H9 (cell line): Measurements from ENCODE around the gene FBN2. TPM values are rescaled to one million over a fixed set of nuclear protein-coding genes. Genes with fewer than 3 reads are reported as not detected.
A peak's percentile ranks its signal among the peaks of the same experiment; 100 is the strongest.

Experiments
- DNase-seq: peaks from one replicate; pipeline ENCODE4 v3.0.0-alpha.2; 2017
- H2AFZ ChIP-seq: one replicate; pipeline ENCODE4 v1.6.1; 2013; ENCODE audit warnings: mild to moderate bottlenecking, low read length, control low read depth, moderate library complexity
- H2AK5ac ChIP-seq: 2 replicates; pipeline ENCODE4 v1.6.1; 2013; ENCODE audit warnings: low read length, control low read depth, mixed read lengths; ENCODE audit not compliant: insufficient read length
- H2BK120ac ChIP-seq: one replicate; pipeline ENCODE4 v1.6.1; 2013; ENCODE audit warnings: low read depth, mild to moderate bottlenecking, low read length, control low read depth, inconsistent platforms; ENCODE audit not compliant: poor library complexity, severe bottlenecking
- H2BK12ac ChIP-seq: 2 replicates; pipeline ENCODE4 v1.6.1; 2013; ENCODE audit warnings: low read length, control low read depth, mixed read lengths, low read depth; ENCODE audit not compliant: insufficient read length
- H2BK15ac ChIP-seq: 2 replicates; pipeline ENCODE4 v1.6.1; 2013; ENCODE audit warnings: low read depth, low read length, control low read depth
- H2BK20ac ChIP-seq: one replicate; pipeline ENCODE4 v1.6.1; 2013; ENCODE audit warnings: low read depth, mild to moderate bottlenecking, low read length, control low read depth, inconsistent platforms; ENCODE audit not compliant: poor library complexity, severe bottlenecking
- H2BK5ac ChIP-seq: 2 replicates; pipeline ENCODE4 v1.6.1; 2013; ENCODE audit warnings: low read length, control low read depth, mixed read lengths; ENCODE audit not compliant: insufficient read length
- H3K14ac ChIP-seq: 2 replicates; pipeline ENCODE4 v1.6.1; 2013; ENCODE audit warnings: low read length, control low read depth; ENCODE audit not compliant: insufficient read depth
- H3K18ac ChIP-seq: 2 replicates; pipeline ENCODE4 v1.6.1; 2013; ENCODE audit warnings: low read depth, mild to moderate bottlenecking, mixed read lengths, low read length, control low read depth; ENCODE audit not compliant: insufficient read length
- H3K23ac ChIP-seq: 2 replicates; pipeline ENCODE4 v1.6.1; 2013; ENCODE audit warnings: low read length, control low read depth, mixed read lengths, low read depth; ENCODE audit not compliant: insufficient read length
- H3K23me2 ChIP-seq: 2 replicates; pipeline ENCODE4 v1.6.1; 2013; ENCODE audit warnings: low read depth, mild to moderate bottlenecking, mixed read lengths, low read length, control low read depth; ENCODE audit not compliant: insufficient read length, poor library complexity, severe bottlenecking
- H3K27ac ChIP-seq: 2 replicates; pipeline ENCODE4 v1.5.1; 2013; ENCODE audit warnings: low read length, control low read depth, mixed read lengths, low read depth; ENCODE audit not compliant: insufficient read length
- H3K27me3 ChIP-seq: 2 replicates; pipeline ENCODE4 v1.6.1; 2013; ENCODE audit warnings: low read length, control low read depth, inconsistent platforms; ENCODE audit not compliant: insufficient read depth
- H3K4ac ChIP-seq: 2 replicates; pipeline ENCODE4 v1.6.1; 2013; ENCODE audit warnings: low read depth, mild to moderate bottlenecking, control low read depth, inconsistent platforms, low read length, moderate library complexity
- H3K4me1 ChIP-seq: 2 replicates; pipeline ENCODE4 v1.6.1; 2013; ENCODE audit warnings: low read length, control low read depth, inconsistent platforms; ENCODE audit not compliant: insufficient read depth
- H3K4me2 ChIP-seq: 2 replicates; pipeline ENCODE4 v1.6.1; 2013; ENCODE audit warnings: low read length, control low read depth, mixed read lengths; ENCODE audit not compliant: insufficient read length, insufficient read depth
- H3K56ac ChIP-seq: 2 replicates; pipeline ENCODE4 v1.6.1; 2013; ENCODE audit warnings: low read depth, mild to moderate bottlenecking, mixed read lengths, low read length, control low read depth; ENCODE audit not compliant: insufficient read length
- H3K79me1 ChIP-seq: 2 replicates; pipeline ENCODE4 v1.6.1; 2013; ENCODE audit warnings: low read depth, mild to moderate bottlenecking, moderate library complexity, low read length, control low read depth, inconsistent platforms; ENCODE audit not compliant: insufficient read depth, poor library complexity, severe bottlenecking
- H3K79me2 ChIP-seq: 2 replicates; pipeline ENCODE4 v1.6.1; 2013; ENCODE audit warnings: low read length, control low read depth, inconsistent platforms; ENCODE audit not compliant: insufficient read depth
- H3K9ac ChIP-seq: 2 replicates; pipeline ENCODE4 v1.6.1; 2013; ENCODE audit warnings: low read length, control low read depth, mixed read lengths; ENCODE audit not compliant: insufficient read length; ENCODE audit errors: extremely low read depth
- H3K9me3 ChIP-seq: one replicate; pipeline ENCODE4 v1.6.1; 2013; ENCODE audit warnings: low read depth, low read length, inconsistent platforms; ENCODE audit not compliant: control insufficient read depth
- H3T11ph ChIP-seq: one replicate; pipeline ENCODE4 v1.6.1; 2013; ENCODE audit warnings: mild to moderate bottlenecking, low read length, control low read depth, inconsistent platforms
- H4K20me1 ChIP-seq: one replicate; pipeline ENCODE4 v1.6.1; 2013; ENCODE audit not compliant: control insufficient read depth, insufficient read length, insufficient read depth
- H4K5ac ChIP-seq: 2 replicates; pipeline ENCODE4 v1.6.1; 2013; ENCODE audit warnings: low read depth, mild to moderate bottlenecking, mixed read lengths, low read length, control low read depth; ENCODE audit not compliant: insufficient read length
- H4K8ac ChIP-seq: replicated peaks from 2 replicates; pipeline ENCODE4 v1.6.1; 2013; ENCODE audit warnings: low read length, control low read depth, mixed read lengths, low read depth; ENCODE audit not compliant: insufficient read length
- H4K91ac ChIP-seq: 2 replicates; pipeline ENCODE4 v1.6.1; 2013; ENCODE audit warnings: low read depth, mild to moderate bottlenecking, moderate library complexity, mixed read lengths, low read length, control low read depth; ENCODE audit not compliant: insufficient read length
- H3K27ac Mint-ChIP-seq, 3 experiments: 2 replicates in 2 of 3; 3 replicates in 1 of 3; pipeline ENCODE4 v1.8.0; 2020 to 2021; ENCODE audit warnings: mixed read lengths in 3 of 3, mild to moderate bottlenecking in 1 of 3, moderate library complexity in 1 of 3
- H3K27me3 Mint-ChIP-seq: 2 replicates; pipeline ENCODE4 v1.8.0; 2021; ENCODE audit warnings: low read depth, mild to moderate bottlenecking, moderate library complexity, mixed read lengths
- H3K36me3 Mint-ChIP-seq, 3 experiments: 2 replicates in 2 of 3; 3 replicates in 1 of 3; pipeline ENCODE4 v1.8.0; 2020 to 2021; ENCODE audit warnings: low read depth in 3 of 3, mixed read lengths in 3 of 3; ENCODE audit not compliant: insufficient read depth in 1 of 3
- H3K4me1 Mint-ChIP-seq, 2 experiments: 2 replicates each; pipeline ENCODE4 v1.8.0; 2020; ENCODE audit warnings: mixed read lengths in 2 of 2
- H3K4me3 Mint-ChIP-seq, 2 experiments: 2 replicates in 1 of 2; 3 replicates in 1 of 2; pipeline ENCODE4 v1.8.0; 2020 to 2021; ENCODE audit warnings: mild to moderate bottlenecking in 2 of 2, mixed read lengths in 2 of 2, moderate library complexity in 1 of 2
- H3K9me3 Mint-ChIP-seq, 2 experiments: 2 replicates in 1 of 2; 3 replicates in 1 of 2; pipeline ENCODE4 v1.8.0; 2020; ENCODE audit warnings: mild to moderate bottlenecking in 2 of 2, mixed read lengths in 2 of 2, moderate library complexity in 1 of 2
- WGBS: extraction: QIAGEN DNeasy Blood & Tissue Kit; methylation state at CpG from one replicate; pipeline ENCODE4 v1.1.7; 2013; ENCODE audit warnings: missing lambda C conversion rate, low lambda C conversion rate, mixed read lengths; ENCODE audit not compliant: insufficient read length; ENCODE audit errors: extremely low coverage; 5-methylcytosine and 5-hydroxymethylcytosine counted together
- total RNA-seq: library from RNA; stranded (reverse); gene quantifications from 2 replicates; pipeline ENCODE4 v1.2.1, GENCODE V29; 2021
- TF ChIP-seq, protein P1 (sequence below): fragments of 200-600 bp; sonication (generic); conservative IDR thresholded peaks from 3 replicates; pipeline ENCODE4 v1.8.0; 2021; ENCODE audit warnings: antibody characterized with exemption, mild to moderate bottlenecking

The FBN2 gene
- total RNA-seq, 1 experiment from 2014 or later, result 8.3 TPM

DNA sequence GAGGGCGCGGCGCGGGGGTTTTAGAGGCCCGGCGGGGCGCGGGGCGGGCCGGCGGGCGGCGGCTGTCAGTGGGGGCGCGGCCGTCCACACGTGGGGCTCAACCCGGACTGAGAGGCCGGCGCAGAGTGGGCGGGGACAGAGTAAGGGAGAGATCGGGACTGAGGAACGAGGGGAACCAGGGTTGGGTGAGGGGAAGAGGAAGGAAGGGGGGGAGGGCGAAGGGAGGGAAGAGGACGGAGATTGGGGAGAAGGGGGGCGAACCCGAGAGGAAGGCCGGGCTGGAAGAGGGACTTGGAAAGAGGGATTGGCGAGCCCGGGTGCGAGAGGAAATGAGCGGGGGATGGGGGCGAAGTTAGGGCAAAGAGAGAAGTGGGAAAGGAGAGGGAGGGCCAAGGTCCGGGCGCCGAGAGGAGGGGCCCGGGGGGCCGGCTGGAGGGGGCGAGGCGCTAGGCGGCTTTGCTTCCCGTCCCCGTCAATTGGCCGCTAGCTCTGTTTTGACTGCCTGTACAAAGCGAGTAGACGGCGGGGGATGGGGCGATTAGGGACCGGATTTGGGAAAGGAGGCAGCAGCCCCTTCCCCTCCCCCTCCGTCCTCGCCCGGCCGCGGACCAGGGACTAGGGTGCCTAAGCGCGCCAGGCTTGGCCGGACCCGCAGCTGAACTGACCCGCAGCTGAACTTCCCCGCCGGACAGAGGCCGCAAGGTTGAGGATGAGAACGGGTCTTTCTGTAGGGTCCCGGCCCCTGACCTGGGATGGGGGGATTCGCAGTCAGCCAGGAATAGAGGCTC is 399 bp upstream of the FBN2 start:
- no CpG with 5 or more reads among the region's 65 CpGs for WGBS
- H3K56ac ChIP-seq, result no peak overlapping the region
- TF ChIP-seq, protein P1, sequence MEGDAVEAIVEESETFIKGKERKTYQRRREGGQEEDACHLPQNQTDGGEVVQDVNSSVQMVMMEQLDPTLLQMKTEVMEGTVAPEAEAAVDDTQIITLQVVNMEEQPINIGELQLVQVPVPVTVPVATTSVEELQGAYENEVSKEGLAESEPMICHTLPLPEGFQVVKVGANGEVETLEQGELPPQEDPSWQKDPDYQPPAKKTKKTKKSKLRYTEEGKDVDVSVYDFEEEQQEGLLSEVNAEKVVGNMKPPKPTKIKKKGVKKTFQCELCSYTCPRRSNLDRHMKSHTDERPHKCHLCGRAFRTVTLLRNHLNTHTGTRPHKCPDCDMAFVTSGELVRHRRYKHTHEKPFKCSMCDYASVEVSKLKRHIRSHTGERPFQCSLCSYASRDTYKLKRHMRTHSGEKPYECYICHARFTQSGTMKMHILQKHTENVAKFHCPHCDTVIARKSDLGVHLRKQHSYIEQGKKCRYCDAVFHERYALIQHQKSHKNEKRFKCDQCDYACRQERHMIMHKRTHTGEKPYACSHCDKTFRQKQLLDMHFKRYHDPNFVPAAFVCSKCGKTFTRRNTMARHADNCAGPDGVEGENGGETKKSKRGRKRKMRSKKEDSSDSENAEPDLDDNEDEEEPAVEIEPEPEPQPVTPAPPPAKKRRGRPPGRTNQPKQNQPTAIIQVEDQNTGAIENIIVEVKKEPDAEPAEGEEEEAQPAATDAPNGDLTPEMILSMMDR, result no peak
- H3K79me2 ChIP-seq, result no peaks in the 10 kb centered on the region
- no peaks in the 10 kb centered on the region for H3K79me1 ChIP-seq
- H3K14ac ChIP-seq, result peak overlapping the region; percentile 1
- no peak overlapping the region for H4K91ac ChIP-seq
- H4K8ac ChIP-seq, result no peak overlapping the region
- H2BK12ac ChIP-seq, result peak overlapping the region; percentile 29
- no peak overlapping the region for H2BK15ac ChIP-seq
- H3K36me3 Mint-ChIP-seq, result peaks cover 0 to 11% (median 9%) of the 10 kb centered on the region in 3 experiments; a peak in 3 of 7 replicates
- peaks cover 10 to 11% of the 10 kb centered on the region in 2 experiments for H3K4me1 Mint-ChIP-seq
- no peak overlapping the region for H4K5ac ChIP-seq
- peaks cover 81% of the 10 kb centered on the region for H3K27me3 Mint-ChIP-seq
- no peak overlapping the region for H2BK120ac ChIP-seq
- peak overlapping the region in 1 of 3 experiments; percentile 11; a peak in 1 of 7 replicates for H3K27ac Mint-ChIP-seq
- peaks cover 15% of the 10 kb centered on the region; the same call in 1 of the 2 replicates for H3K27me3 ChIP-seq
- H3K4me3 Mint-ChIP-seq, result peak overlapping the region; percentile 65 to 82
- H3K18ac ChIP-seq, result peak overlapping the region; percentile 79
- no peaks in the 10 kb centered on the region for H3K4me1 ChIP-seq
- no peak overlapping the region for H3K23ac ChIP-seq
- no peak overlapping the region for H3K27ac ChIP-seq
- H2AK5ac ChIP-seq, result no peak overlapping the region
- no peak overlapping the region for H2AFZ ChIP-seq
- no peak overlapping the region for H2BK5ac ChIP-seq
- H3K4me2 ChIP-seq, result peak overlapping the region; percentile 66
- H2BK20ac ChIP-seq, result no peak overlapping the region
- peak overlapping the region; percentile 17 for H3K9ac ChIP-seq
- H3K23me2 ChIP-seq, result peaks cover 32% of the 10 kb centered on the region
- H3K9me3 ChIP-seq, result no peaks in the 10 kb centered on the region
- no peaks in the 10 kb centered on the region for H4K20me1 ChIP-seq
- no peak overlapping the region for H3T11ph ChIP-seq
- H3K9me3 Mint-ChIP-seq, result peaks cover under 1 to 2% of the 10 kb centered on the region in 2 experiments; a peak in 2 of 5 replicates
- no peak overlapping the region for H3K4ac ChIP-seq
- peak; percentile 89 for DNase-seq
